A549 treated with GW870086 at 1 μM for 4 hours (cell line): ENCODE results near the gene MSI2. TPM values are rescaled to one million over a fixed set of nuclear protein-coding genes. Genes with fewer than 3 reads are reported as not detected.

ENCODE experiments used
- total RNA-seq: library from RNA; stranded (reverse); fragments of 200-300 nt; extraction: Qiagen RNA extraction; gene quantifications from 5 replicates; pipeline ENCODE4 v1.2.3, GENCODE V29; 2022; ENCODE audit warnings: low read depth

Gene MSI2
- 39.7 to 56.3 TPM (median 48.5 TPM) in 5 replicates for total RNA-seq

GRCh38 chr17:57255776-57256681, at the start of gene MSI2:
TSS of gene MSI2 (plus strand) at chr17:57256523. CDS start at chr17:57256743, 220 bp downstream.

Other genes with a start within 250 kb of the MSI2 start
- gene AKAP1, start 171.3 kb upstream of the MSI2 start, total RNA-seq, result 45.5 to 54.8 TPM (median 52.1 TPM) in 5 replicates